ENCODE results near the gene TMEM45A.

Gene TMEM45A

DNA sequence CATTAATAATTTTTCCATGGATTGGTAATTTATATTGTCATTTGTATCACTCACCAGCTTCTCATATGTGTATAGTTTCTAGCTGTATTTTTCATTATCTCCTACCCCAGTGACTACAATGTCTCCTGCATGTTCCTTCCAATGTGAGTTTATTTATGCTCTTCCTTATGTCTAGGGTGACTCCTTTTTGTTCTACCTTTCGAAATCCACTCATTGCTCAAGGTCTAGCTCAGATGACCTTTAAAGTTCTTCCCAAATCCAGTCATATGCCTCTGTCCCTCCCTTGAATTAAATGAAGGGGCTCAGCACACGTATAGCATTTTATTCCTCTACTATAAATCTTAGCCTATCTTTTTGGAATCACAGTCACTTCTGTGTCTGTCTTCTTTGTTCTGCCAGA lies 53.0 kb downstream of the TMEM45A start:
- no peak for DNase-seq (ENCODE audit: extremely low spot score)
- ChIA-PET POLR2A (no interaction called here), CTCF (no interaction called here)
- TF ChIP-seq SUZ12 (IDR thresholded peaks at IDR 0.05) (no peak), HDGF (IDR thresholded peaks at IDR 0.05; ENCODE audit: borderline replicate concordance) (no peak)

DNA sequence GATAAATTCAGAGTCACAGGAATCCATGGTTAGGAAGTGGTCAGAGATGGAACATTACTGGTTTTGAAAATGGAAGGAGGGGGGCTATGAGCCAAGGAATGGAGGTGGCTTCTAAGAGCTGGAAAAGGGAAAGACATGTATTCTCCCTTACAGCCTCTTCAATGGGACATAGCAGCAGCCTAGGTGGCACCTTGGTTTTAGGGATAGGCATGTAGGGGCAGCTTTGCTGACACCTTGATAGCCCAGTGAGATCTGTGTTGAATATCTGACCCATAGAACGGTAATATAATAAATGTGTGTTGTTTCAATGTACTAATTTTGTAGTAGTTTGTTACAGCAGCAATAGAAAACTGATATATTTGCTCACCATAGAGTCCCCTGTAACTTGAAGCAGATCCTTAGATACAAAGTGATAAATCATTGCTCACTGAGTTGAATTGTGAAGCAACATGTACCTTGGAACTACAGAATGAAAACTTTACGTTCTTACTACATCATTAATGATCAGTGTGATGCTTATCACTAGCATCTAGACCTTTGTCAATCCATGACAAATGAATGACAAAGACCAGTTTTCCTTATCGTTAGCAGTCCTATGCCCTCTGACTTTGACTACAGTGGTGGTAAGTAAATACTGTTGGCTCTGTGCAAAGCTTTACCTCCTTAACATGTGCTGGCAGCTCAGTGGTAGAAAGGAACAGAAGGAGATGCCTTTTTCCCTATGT lies 53.8 kb downstream of the TMEM45A start:
- no peak for TF ChIP-seq CTBP1 (IDR thresholded peaks at IDR 0.05; ENCODE audit: borderline replicate concordance)
- POLR2A ChIA-PET, result no interaction called here
- CTCF ChIA-PET, result interaction anchor here (0.5 kb wide), 1 partner anchor 1495 kb away, joined by 3 read pairs; no protein-coding TSS in a partner anchor
- DNase-seq (ENCODE audit: extremely low spot score), result no peak

DNA sequence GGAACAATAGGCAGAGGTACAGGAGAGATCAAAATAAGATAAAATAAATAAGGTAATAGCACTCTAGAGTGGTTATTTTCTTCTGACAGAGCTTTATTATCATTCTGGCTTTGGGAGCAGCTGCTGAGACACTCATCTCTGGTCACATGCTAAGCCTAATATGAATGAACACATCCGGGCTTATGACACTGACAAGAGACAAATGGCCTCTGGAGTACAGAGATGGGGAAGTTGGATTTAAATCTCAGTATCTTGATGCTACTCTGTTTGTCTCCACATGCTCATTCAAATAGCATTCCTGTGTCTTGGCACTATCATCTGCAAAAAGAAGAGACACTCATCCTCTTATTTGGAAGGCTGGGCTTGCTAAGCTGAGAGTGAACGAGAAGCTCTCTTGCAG lies 55.6 kb downstream of the TMEM45A start:
- CTCF ChIA-PET, result no interaction called here
- DNase-seq (ENCODE audit: extremely low spot score), result no peak

DNA sequence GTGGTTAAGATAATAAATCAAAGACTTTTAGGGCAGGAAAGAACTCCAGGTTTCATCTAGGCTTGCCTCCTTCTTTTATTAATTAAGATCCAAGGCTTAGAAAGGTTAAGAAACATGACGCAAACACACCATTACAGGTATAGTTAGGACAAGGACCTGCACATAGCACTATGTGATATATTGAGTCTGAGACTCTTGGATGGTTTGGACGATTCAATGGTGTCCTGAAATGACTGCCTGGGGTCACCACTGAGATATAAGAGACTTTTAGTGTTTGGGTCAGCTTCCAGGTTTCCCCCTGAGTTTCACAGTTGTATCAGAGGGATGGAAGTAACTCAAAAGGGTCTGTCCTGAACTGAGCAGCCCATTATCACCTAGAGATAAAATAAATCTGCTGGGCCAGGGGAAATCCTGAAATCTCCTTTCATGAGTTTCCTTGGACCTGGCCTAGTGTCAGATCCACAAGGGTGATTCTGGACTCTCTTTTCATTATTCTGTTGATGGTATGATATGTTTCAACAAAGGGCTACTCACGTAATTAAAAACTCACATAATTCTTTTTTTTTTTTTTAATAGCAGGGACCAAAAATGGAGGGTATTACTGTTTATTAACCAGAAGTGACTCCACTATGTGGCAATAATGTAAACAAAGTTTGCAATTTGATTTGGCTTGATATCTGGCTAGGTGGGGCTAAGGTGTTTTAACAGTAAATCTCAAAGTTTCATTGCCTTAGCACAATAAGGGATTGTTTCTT lies 61.4 kb downstream of the TMEM45A start:
- DNase-seq (ENCODE audit: extremely low spot score), result no peak
- CTCF ChIA-PET, result no interaction called here
- POLR2A ChIA-PET, result no interaction called here
- TF ChIP-seq ELF4 (IDR thresholded peaks at IDR 0.05) (no peak), FOXK2 (IDR thresholded peaks at IDR 0.05) (no peak)

More for the DNA sequence above, 55.6 kb downstream of the TMEM45A start:
- POLR2A ChIA-PET, result no interaction called here
- TF ChIP-seq ARNT (IDR thresholded peaks at IDR 0.05), result no peak
- no peak for TF ChIP-seq BHLHE40 (IDR thresholded peaks at IDR 0.05; ENCODE audit: borderline replicate concordance)
- TF ChIP-seq, protein P1, sequence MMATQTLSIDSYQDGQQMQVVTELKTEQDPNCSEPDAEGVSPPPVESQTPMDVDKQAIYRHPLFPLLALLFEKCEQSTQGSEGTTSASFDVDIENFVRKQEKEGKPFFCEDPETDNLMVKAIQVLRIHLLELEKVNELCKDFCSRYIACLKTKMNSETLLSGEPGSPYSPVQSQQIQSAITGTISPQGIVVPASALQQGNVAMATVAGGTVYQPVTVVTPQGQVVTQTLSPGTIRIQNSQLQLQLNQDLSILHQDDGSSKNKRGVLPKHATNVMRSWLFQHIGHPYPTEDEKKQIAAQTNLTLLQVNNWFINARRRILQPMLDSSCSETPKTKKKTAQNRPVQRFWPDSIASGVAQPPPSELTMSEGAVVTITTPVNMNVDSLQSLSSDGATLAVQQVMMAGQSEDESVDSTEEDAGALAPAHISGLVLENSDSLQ (IDR thresholded peaks at IDR 0.05), result no peak
- no peak for TF ChIP-seq ELF4 (IDR thresholded peaks at IDR 0.05)

DNA sequence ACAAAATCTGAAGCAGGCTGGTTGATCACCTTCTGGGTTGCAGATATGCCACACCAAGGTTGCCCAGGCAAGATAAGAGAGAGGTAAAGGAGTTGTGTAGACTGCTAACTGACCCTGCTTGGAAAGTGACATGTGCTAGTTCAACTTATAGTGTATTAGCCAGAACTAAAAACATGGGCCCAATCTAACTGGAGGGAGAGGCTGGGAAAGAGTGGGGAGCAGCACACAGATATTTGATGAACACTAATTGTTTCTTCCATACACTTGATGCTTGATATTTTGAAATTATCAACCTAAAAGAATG lies 61.9 kb downstream of the TMEM45A start:
- no peak for DNase-seq (ENCODE audit: extremely low spot score)
- ChIA-PET CTCF (no interaction called here), POLR2A (no interaction called here)
- TF ChIP-seq BHLHE40 (IDR thresholded peaks at IDR 0.05; ENCODE audit: borderline replicate concordance) (no peak), NFRKB (IDR thresholded peaks at IDR 0.05) (no peak), ELF4 (IDR thresholded peaks at IDR 0.05) (no peak)
- TF ChIP-seq, protein P1 (IDR thresholded peaks at IDR 0.05), result no peak

DNA sequence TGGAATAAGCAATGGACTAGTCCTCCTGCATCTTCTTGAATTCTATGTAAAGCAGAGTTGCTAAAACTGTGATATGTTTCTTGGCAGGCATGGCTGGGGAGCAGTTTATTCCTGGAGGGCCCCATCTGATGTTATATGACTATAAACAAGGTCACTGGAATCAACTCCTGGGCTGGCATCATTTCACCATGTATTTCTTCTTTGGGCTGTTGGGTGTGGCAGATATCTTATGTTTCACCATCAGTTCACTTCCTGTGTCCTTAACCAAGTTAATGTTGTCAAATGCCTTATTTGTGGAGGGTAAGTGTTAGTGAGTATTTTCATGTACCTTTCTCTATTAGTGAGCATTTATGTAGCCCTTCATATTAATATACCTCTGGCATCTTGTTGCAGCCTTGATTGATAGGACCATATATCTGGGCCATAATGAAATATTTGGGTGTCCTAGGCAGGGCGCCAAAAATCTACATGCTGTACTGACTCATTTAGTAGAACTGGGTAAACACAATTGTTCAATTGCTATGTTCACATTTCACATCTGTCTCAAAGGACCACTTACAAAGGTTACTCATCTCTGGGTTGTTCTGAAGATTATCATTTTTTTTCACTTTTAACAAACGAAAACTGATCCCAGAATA lies 64.4 kb downstream of the TMEM45A start:
- TF ChIP-seq, protein P1 (IDR thresholded peaks at IDR 0.05), result no peak
- TF ChIP-seq SP1 (IDR thresholded peaks at IDR 0.05) (no peak), ARNT (IDR thresholded peaks at IDR 0.05) (no peak), L3MBTL2 (conservative IDR thresholded peaks at IDR 0.05) (no peak), TARDBP (IDR thresholded peaks at IDR 0.05) (no peak)
- ChIA-PET CTCF (no interaction called here), POLR2A (no interaction called here)
- no peak for DNase-seq (ENCODE audit: extremely low spot score)

DNA sequence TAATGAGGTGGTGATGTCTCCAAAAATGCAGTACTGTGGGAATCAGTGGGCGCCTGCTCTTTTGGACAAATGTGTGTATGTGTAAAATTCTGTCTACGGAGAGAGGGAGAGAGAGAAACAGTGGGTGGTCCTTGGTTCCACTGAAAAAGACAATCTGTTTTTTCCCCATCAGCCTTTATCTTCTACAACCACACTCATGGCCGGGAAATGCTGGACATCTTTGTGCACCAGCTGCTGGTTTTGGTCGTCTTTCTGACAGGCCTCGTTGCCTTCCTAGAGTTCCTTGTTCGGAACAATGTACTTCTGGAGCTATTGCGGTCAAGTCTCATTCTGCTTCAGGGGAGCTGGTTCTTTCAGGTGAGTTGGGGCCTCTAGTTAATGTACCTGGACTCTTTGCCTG lies 65.8 kb downstream of the TMEM45A start:
- ChIA-PET POLR2A (no interaction called here), CTCF (no interaction called here)
- no peak for DNase-seq (ENCODE audit: extremely low spot score)
- TF ChIP-seq SUZ12 (IDR thresholded peaks at IDR 0.05) (no peak), BHLHE40 (IDR thresholded peaks at IDR 0.05; ENCODE audit: borderline replicate concordance) (no peak), FOXK2 (IDR thresholded peaks at IDR 0.05) (no peak), L3MBTL2 (conservative IDR thresholded peaks at IDR 0.05) (no peak), ZNF384 (IDR thresholded peaks at IDR 0.05) (no peak), SP1 (IDR thresholded peaks at IDR 0.05) (no peak), CTBP1 (IDR thresholded peaks at IDR 0.05; ENCODE audit: borderline replicate concordance) (no peak), FOXM1 (IDR thresholded peaks at IDR 0.05; ENCODE audit: borderline replicate concordance) (no peak)
- TF ChIP-seq, protein P1 (IDR thresholded peaks at IDR 0.05), result no peak
